CD4-positive, alpha-beta memory T cell (primary cell): ENCODE measurements around the gene COLEC12. TPM values are rescaled to one million over a fixed set of nuclear protein-coding genes. Genes with fewer than 3 reads are reported as not detected.

ENCODE experiments used
- CTCF ChIA-PET: fragments of 350-600 bp; sonication (Branson Sonifier 250); formaldehyde crosslinking; loops from one replicate; lab custom pipeline; 2021; ENCODE audit warnings: inconsistent platforms; ENCODE audit not compliant: partially characterized antibody; lab: Charles Lee
- POLR2A ChIA-PET: fragments of 350-600 bp; sonication (Branson Sonifier 250); formaldehyde crosslinking; loops from one replicate; lab custom pipeline; 2021; ENCODE audit not compliant: partially characterized antibody; lab: Charles Lee
- DNase-seq, 5 donors: peaks; one replicate each; pipeline versions ENCODE4 v3.0.0 to v3.0.0-alpha.2; 2020 to 2022; ENCODE audit warnings: mixed read lengths in 1 of 5
- H3K27ac ChIP-seq: one replicate; pipeline ENCODE4 v1.7.0; 2013; ENCODE audit warnings: low read depth, low read length
- H3K27me3 ChIP-seq: 2 replicates; pipeline ENCODE4 v1.7.0; 2013; ENCODE audit warnings: mild to moderate bottlenecking, low read length, moderate library complexity; ENCODE audit not compliant: insufficient read depth
- H3K36me3 ChIP-seq: 2 replicates; pipeline ENCODE4 v1.7.0; 2013; ENCODE audit warnings: mild to moderate bottlenecking, low read length, moderate library complexity; ENCODE audit not compliant: insufficient read depth
- H3K4me1 ChIP-seq: 2 replicates; pipeline ENCODE4 v1.7.0; 2013; ENCODE audit warnings: mild to moderate bottlenecking, low read length, moderate library complexity; ENCODE audit not compliant: insufficient read depth
- H3K4me3 ChIP-seq, 2 donors: one replicate each; pipeline ENCODE4 v1.7.0; 2013; ENCODE audit warnings: low read length in 2 of 2, mild to moderate bottlenecking in 1 of 2
- H3K9me3 ChIP-seq, 2 donors: one replicate each; pipeline ENCODE4 v1.7.0; 2013; ENCODE audit warnings: low read length in 2 of 2, control low read depth in 1 of 2; ENCODE audit not compliant: control insufficient read depth in 1 of 2
- H3K27ac Mint-ChIP-seq, 7 donors: one replicate each; pipeline ENCODE4 v1.8.0; 2020 to 2021; ENCODE audit warnings: mixed read lengths in 7 of 7, mild to moderate bottlenecking in 6 of 7, inconsistent platforms in 3 of 7, moderate library complexity in 3 of 7
- H3K27me3 Mint-ChIP-seq, 2 donors: one replicate each; pipeline ENCODE4 v1.8.0; 2020 to 2021; ENCODE audit warnings: mixed read lengths in 2 of 2
- H3K36me3 Mint-ChIP-seq, 2 donors: one replicate each; pipeline ENCODE4 v1.8.0; 2020 to 2021; ENCODE audit warnings: mixed read lengths in 2 of 2, inconsistent platforms in 1 of 2, mild to moderate bottlenecking in 1 of 2
- H3K4me1 Mint-ChIP-seq, 4 donors: one replicate each; pipeline ENCODE4 v1.8.0; 2020 to 2021; ENCODE audit warnings: mixed read lengths in 4 of 4, mild to moderate bottlenecking in 1 of 4
- H3K4me3 Mint-ChIP-seq, 8 donors: one replicate each; pipeline ENCODE4 v1.8.0; 2020 to 2021; ENCODE audit warnings: mixed read lengths in 8 of 8, mild to moderate bottlenecking in 7 of 8, moderate library complexity in 6 of 8, inconsistent platforms in 3 of 8
- H3K9me3 Mint-ChIP-seq, 8 donors: one replicate each; pipeline ENCODE4 v1.8.0; 2020 to 2021; ENCODE audit warnings: mixed read lengths in 8 of 8, mild to moderate bottlenecking in 5 of 8, inconsistent platforms in 3 of 8, moderate library complexity in 1 of 8
- intact Hi-C: fragments of 100-400 bp; cut with micrococcal nuclease; formaldehyde crosslinking; loops from one replicate; pipeline ENCODE4 v1.15.1; 2023
- polyA plus RNA-seq, 2 donors: library from polyadenylated mRNA; unstranded; fragments of 300-500 nt; fragmentation: Illumina TruSeq; gene quantifications; one replicate each; pipeline ENCODE4 v1.2.3, GENCODE V29; 2021
- total RNA-seq, 2 experiments: library from RNA; stranded (reverse); gene quantifications; one replicate each; pipeline ENCODE4 v1.2.3, GENCODE V29; 2021

COLEC12 gene
- total and polyA plus RNA-seq, 4 experiments from 2014 or later = 0.17 to 0.28 TPM; not detected in 2

- POLR2A ChIA-PET = no interaction called here
- no peaks in the 10 kb centered on the region for H3K36me3 Mint-ChIP-seq
- peaks cover 9 to 12% of the 10 kb centered on the region in 2 donors for H3K27me3 Mint-ChIP-seq
- H3K36me3 ChIP-seq = no peaks in the 10 kb centered on the region
- intact Hi-C loops = no loop called here
- no peak overlapping the region for H3K4me3 ChIP-seq
- no peaks in the 10 kb centered on the region for H3K4me1 ChIP-seq
- no peaks in the 10 kb centered on the region for H3K27me3 ChIP-seq
- peaks cover 2 to 43% (median 27%) of the 10 kb centered on the region in 8 donors for H3K9me3 Mint-ChIP-seq
- H3K27ac ChIP-seq = no peak overlapping the region
- peaks cover 0 to 7% of the 10 kb centered on the region in 2 donors for H3K9me3 ChIP-seq
- H3K27ac Mint-ChIP-seq = no peak overlapping the region
- CTCF ChIA-PET = no interaction called here
- H3K4me3 Mint-ChIP-seq = no peak overlapping the region
- DNase-seq = no peak
- H3K4me1 Mint-ChIP-seq = no peaks in the 10 kb centered on the region
These were observed 47.7 kb downstream of the COLEC12 start for GRCh38 chr18:452816-453215.

DNA sequence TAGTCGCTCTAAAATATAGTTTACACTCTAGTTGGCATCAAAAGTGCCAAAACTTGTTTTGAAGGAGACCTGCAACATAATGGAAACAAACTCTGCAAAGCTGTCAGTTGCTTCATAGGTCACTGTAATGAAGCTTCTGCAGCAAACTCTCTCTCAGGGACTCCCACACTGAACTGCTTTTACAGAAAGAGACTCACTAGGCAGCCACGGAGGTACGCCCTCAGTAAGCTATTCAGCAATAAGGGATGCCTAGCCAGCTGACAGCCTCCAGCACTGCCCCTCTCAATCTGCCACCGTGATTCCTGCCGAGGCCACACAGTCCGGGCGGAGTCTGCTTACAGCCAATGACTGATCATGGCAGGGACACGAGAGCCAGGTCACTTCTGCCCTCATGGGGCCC is 51.1 kb downstream of the COLEC12 start:
- Histone ChIP-seq H3K36me3 (no peaks in the 10 kb centered on the region), H3K9me3 (peaks cover 0 to 7% of the 10 kb centered on the region in 2 donors), H3K4me3 (no peak overlapping the region), H3K27ac (no peak overlapping the region), H3K27me3 (no peaks in the 10 kb centered on the region), H3K4me1 (no peaks in the 10 kb centered on the region)
- no peak overlapping the region for H3K4me3 Mint-ChIP-seq
- POLR2A ChIA-PET = no interaction called here
- H3K36me3 Mint-ChIP-seq = no peaks in the 10 kb centered on the region
- peaks cover 2 to 38% (median 26%) of the 10 kb centered on the region in 8 donors for H3K9me3 Mint-ChIP-seq
- no peak overlapping the region for H3K27ac Mint-ChIP-seq
- CTCF ChIA-PET = no interaction called here
- intact Hi-C loops = no loop called here
- no peaks in the 10 kb centered on the region for H3K4me1 Mint-ChIP-seq
- DNase-seq = no peak
- H3K27me3 Mint-ChIP-seq = peaks cover 3 to 4% of the 10 kb centered on the region in 2 donors

DNA sequence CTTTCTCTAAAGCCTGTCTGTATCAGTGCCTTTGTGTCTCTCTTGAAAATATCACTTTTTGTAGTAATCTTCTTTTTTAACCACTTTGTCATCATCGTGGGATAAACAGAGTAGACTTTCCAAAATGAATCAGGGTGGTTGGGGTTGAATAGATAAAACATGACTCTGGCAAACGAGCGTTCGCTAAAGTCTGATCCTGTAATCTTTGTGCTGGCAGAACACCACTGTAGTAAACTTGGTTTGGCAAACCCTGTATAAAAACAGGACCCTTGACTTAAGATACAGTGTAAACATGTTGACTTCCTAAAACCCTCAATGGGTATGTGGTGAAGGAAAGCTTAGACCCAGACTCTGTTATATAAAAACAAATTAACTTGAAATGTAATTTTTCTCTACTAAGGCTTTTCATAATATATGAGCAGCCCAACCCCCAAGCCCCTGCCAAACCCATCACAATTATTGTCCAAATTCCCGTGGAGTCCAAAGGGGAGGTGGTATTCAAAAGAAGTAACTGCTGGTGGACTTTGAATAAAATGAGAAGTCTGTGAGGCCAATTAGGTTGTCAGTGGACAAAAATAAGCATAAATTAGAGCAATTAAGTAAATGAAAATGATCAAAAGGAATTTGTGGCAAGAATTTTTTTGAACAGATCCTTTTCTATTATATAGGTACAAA is 52.2 kb downstream of the COLEC12 start:
- peaks cover 2 to 32% (median 23%) of the 10 kb centered on the region in 8 donors for H3K9me3 Mint-ChIP-seq
- Histone ChIP-seq H3K4me1 (no peaks in the 10 kb centered on the region), H3K4me3 (no peak overlapping the region), H3K27me3 (no peaks in the 10 kb centered on the region), H3K9me3 (peaks cover 0 to 7% of the 10 kb centered on the region in 2 donors), H3K36me3 (no peaks in the 10 kb centered on the region), H3K27ac (no peak overlapping the region)
- CTCF ChIA-PET = no interaction called here
- H3K36me3 Mint-ChIP-seq = no peaks in the 10 kb centered on the region
- no peaks in the 10 kb centered on the region for H3K4me1 Mint-ChIP-seq
- POLR2A ChIA-PET = no interaction called here
- intact Hi-C loops = no loop called here
- DNase-seq = no peak
- H3K27ac Mint-ChIP-seq = no peak overlapping the region
- peaks cover 1 to 4% of the 10 kb centered on the region in 2 donors for H3K27me3 Mint-ChIP-seq
- no peak overlapping the region for H3K4me3 Mint-ChIP-seq

DNA sequence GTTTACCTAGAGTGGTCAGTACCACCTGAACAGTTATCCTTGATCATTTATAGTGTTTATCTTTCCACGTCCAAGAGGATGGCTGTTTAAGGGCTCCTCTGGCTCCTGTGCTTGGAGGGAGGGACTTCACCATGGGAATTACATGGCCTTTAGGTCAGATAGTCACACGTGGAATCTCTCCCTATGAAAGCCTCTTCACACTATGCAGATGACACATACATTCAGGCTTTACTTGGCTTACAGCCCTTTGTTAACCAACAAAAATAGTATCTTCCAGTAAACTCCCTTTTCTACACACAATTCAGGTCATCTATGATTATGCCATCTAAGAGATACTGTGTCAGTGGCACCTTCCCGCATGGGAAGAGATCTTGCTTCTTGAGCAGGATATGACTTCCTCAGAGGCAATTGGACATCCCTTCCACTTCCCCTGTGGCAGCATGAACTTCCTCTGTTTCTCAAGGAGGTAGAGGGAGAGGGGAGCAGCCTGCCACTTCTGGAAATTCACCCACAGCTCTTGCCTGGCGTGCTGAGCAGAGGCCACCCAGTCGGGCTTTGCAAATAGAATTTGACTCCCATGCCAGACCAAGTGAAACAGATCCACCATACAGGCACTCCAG is 53.5 kb downstream of the COLEC12 start:
- ChIA-PET POLR2A (no interaction called here), CTCF (no interaction called here)
- Histone ChIP-seq H3K4me3 (no peak overlapping the region), H3K9me3 (peaks cover 0 to 7% of the 10 kb centered on the region in 2 donors), H3K4me1 (no peaks in the 10 kb centered on the region), H3K36me3 (no peaks in the 10 kb centered on the region), H3K27me3 (no peaks in the 10 kb centered on the region), H3K27ac (no peak overlapping the region)
- H3K27ac Mint-ChIP-seq = no peak overlapping the region
- H3K4me1 Mint-ChIP-seq = no peaks in the 10 kb centered on the region
- no peak for DNase-seq
- peaks cover 1 to 4% of the 10 kb centered on the region in 2 donors for H3K27me3 Mint-ChIP-seq
- no peaks in the 10 kb centered on the region for H3K36me3 Mint-ChIP-seq
- intact Hi-C loops = no loop called here
- no peak overlapping the region for H3K4me3 Mint-ChIP-seq
- peaks cover 0 to 23% (median 17%) of the 10 kb centered on the region in 8 donors for H3K9me3 Mint-ChIP-seq

DNA sequence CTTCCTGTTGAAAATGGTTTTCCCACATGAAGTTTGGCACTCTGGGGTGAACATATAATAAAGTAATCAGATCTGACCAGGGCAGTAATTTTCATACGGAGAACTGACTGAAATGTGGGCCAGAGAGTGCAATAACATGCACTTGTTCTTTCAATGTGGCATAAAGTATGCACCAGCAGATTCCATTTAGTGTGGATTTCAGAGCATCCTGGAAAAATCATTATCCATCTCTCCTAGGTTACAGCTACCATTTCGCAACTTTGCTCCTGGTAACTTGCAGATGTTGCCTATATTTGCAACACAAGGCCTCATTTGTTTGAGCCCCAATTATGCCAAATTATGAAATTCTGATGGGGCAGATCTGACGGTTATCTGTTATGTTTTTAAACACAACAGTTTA is 55.4 kb downstream of the COLEC12 start:
- ChIA-PET CTCF (no interaction called here), POLR2A (no interaction called here)
- Mint-ChIP-seq H3K4me1 (no peaks in the 10 kb centered on the region), H3K9me3 (peaks cover 0 to 5% (median under 1%) of the 10 kb centered on the region in 8 donors), H3K27me3 (peaks cover 0 to 4% of the 10 kb centered on the region in 2 donors), H3K36me3 (no peaks in the 10 kb centered on the region), H3K4me3 (no peak overlapping the region), H3K27ac (no peak overlapping the region)
- no peak for DNase-seq
- no peaks in the 10 kb centered on the region for H3K9me3 ChIP-seq
- H3K27me3 ChIP-seq = no peaks in the 10 kb centered on the region
- H3K27ac ChIP-seq = no peak overlapping the region
- intact Hi-C loops = no loop called here
- H3K4me3 ChIP-seq = no peak overlapping the region
- H3K4me1 ChIP-seq = no peaks in the 10 kb centered on the region
- no peaks in the 10 kb centered on the region for H3K36me3 ChIP-seq

DNA sequence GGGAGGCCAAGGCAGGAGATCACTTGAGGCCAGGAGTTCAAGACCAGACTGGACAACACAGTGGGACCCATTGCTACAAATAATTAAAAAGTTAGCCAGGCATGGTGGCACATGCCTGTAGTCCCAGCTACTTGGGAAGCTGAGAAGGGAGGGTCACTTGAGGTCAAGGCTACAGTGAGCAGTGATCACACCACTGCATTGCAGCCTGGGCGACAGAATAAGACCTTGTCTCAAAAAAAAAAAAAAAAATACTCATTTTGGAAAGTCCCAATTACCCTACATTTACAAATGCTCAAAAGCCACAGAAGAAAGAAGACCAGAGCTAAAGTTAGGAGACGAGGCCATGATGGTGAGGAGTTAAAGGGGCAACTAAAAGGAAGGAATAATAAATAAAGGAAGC is 61.9 kb downstream of the COLEC12 start:
- H3K27me3 Mint-ChIP-seq = peaks cover 0 to 2% of the 10 kb centered on the region in 2 donors
- no peaks in the 10 kb centered on the region for H3K36me3 Mint-ChIP-seq
- ChIA-PET POLR2A (no interaction called here), CTCF (interaction anchor here (0.6 kb wide), 1 partner anchor 96 kb away, joined by 4 read pairs; no protein-coding TSS in a partner anchor)
- no peak overlapping the region for H3K27ac ChIP-seq
- DNase-seq = no peak
- no peak overlapping the region for H3K4me3 Mint-ChIP-seq
- H3K4me1 ChIP-seq = no peaks in the 10 kb centered on the region
- H3K9me3 ChIP-seq = no peaks in the 10 kb centered on the region
- H3K4me3 ChIP-seq = no peak overlapping the region
- no peaks in the 10 kb centered on the region for H3K36me3 ChIP-seq
- no peak overlapping the region for H3K27ac Mint-ChIP-seq
- peaks cover 0 to 3% (median 0%) of the 10 kb centered on the region in 8 donors for H3K9me3 Mint-ChIP-seq
- no peaks in the 10 kb centered on the region for H3K27me3 ChIP-seq
- intact Hi-C loops = no loop called here
- no peaks in the 10 kb centered on the region for H3K4me1 Mint-ChIP-seq

- no peak overlapping the region for H3K4me3 Mint-ChIP-seq
- DNase-seq = no peak
- intact Hi-C loops = no loop called here
- Histone ChIP-seq H3K4me3 (no peak overlapping the region), H3K9me3 (no peaks in the 10 kb centered on the region), H3K36me3 (no peaks in the 10 kb centered on the region), H3K27ac (no peak overlapping the region), H3K27me3 (no peaks in the 10 kb centered on the region), H3K4me1 (no peaks in the 10 kb centered on the region)
- no peaks in the 10 kb centered on the region for H3K4me1 Mint-ChIP-seq
- POLR2A ChIA-PET = no interaction called here
- no peaks in the 10 kb centered on the region for H3K36me3 Mint-ChIP-seq
- no peaks in the 10 kb centered on the region for H3K9me3 Mint-ChIP-seq
- H3K27ac Mint-ChIP-seq = no peak overlapping the region
- CTCF ChIA-PET = no interaction called here
- H3K27me3 Mint-ChIP-seq = peaks cover 0 to 2% of the 10 kb centered on the region in 2 donors
These were observed 64.6 kb downstream of the COLEC12 start for GRCh38 chr18:435940-436339.
